ENCODE data around the gene IL1F10. TPM values are rescaled to one million over a fixed set of nuclear protein-coding genes. Genes with fewer than 3 reads are reported as not detected.
"Not testable (repeated sequence)": the region's sequence is repeated elsewhere in the genome, so short reads cannot be mapped to it uniquely, and the experiment has no call there.

Gene IL1F10
- total RNA-seq, 1 donor from 2014 or later, result not detected

DNA sequence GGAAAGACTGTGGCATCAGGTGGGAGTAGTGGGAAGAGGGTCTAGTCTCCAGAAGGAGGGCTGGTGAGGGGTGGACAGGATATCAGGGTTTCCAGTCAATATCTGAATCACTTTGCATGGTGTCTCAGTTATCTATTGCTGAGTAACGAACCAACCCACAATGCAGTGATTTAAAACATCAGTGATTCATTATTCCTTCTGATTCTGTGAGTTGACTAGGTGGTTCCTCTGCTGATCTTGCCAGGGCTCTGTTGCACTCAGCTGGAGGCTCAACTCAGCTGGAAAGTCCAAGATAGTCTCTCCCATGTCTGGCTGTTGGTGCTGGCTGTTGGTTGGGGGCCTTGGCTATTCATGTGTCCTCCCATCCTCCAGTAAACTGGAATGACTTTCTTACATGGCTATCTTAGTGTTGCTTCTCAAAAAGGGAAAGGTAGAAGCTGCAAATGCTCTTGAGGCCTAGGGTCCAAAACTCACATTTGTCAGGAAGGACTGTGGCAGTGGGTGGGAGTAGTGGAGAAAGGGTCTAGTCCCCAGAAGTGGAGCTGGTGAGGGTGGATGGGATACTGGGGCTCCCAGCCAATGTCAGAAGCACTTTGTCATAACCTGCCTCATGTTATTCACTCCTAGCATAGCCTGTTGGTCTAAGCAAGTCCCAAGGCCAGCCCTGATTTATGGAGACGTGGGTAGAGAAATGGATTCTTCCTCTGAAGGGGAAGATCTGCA, 13.9 kb downstream of the IL1F10 start:
- DNase-seq, result no peak

DNA sequence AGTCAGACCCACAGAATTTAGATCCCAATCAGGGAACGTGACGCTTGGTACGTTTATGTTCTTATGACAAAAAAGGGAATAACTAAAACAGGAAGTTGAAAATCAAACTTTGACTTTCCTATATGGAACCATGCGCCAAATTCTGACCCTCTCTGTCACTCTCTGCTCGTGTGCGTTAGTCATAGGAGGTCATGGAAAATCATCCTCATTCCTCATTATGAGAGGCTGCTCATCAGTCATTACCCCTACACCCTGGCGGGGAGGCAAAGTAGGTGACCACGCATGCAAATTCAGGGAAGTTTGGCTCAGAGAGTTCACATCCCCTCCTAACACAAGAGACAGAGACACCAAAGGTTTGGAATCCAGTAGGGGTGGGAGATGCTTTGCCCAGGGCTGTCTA, 15.5 kb downstream of the IL1F10 start:
- DNase-seq, result no peak

DNA sequence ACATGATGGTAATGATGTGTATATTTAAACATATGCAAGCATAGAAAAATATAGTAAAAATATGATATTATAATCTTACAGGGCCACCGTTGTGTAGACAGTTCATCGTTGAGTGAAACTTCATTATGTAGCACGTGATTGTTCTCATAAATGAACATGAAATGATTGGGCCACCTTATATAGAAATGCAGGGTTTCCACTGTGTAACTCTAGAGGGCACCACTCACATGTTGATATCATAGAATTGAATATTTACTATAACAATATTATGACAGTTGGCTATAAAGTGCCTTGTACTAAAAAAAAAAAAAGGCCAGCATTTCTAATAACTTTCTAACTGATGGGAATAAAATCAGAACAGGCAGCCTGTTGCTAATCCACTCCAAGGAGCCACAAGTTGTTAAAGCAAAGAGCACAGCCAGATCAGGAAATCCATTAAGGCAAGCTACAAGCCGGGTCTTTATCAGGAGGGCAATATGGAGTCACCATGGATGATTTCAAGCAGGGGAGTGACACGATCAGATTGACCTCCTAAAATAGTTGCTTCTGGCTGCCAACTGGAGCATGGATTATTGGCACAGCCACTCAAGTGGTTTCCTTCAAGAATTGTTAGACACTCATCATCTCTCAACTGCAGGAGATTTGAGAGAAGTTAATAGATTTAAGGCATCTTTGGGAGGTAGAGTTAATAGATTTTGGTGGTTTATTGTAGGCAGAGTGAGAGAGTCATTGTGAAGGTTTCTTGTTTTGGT, 16.7 kb downstream of the IL1F10 start:
- peak; percentile 30 for DNase-seq

DNA sequence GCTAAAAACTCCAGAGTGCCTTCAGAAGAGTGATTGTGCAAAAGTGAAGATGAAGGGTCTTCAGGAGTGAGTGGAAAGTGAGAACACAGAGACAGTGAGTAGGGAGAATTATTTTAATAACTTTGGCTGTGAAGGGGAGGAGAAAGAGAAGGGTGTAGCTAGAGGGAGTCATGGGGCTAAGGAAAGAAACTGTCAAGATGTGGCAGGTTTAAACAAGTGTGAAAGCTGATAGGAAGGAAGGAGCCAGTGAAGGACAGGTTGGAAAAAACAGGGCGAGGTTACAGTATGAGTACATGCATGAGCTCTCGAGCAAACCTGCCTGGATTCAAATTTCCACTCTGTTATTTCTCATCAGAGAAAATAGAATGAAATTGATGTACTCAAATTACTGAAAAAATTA, 17.8 kb downstream of the IL1F10 start:
- DNase-seq, result no peak

DNA sequence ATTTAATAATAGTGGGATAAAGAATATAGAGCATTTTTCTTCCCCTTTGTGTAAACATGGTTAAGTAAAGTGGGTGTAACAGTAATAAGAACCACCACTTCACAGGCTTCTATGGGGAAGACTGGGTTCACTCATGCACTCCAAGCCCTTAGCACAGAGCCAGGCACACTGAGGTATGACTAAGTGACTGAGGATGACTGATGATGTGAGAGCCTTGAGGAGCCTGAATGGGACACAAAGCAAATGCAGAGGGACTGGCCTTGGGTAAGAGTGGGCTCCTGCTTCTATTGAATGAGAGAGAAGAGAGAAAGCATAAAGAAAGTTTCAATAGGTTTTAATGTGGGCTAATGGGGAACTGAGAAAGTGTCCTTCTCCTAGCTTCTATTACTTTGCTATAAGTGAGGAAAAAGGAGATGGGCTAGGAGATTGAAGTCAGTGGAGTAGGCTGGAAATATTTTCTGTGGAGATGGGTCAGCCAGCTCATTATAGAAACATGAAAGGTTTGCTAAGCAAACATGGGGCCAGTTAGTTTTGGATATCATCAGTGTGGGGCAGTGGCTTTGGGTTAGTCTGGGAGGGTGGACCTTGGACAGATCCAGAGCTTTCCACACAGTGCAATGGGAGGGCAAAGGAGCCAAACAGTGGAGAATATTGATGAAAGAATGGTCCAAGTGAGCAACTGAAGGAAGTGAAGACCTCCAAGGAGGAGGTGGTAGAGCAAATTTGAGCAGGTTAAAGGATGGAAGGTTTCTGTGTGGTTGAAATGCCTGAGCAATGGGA, 20.6 kb downstream of the IL1F10 start:
- DNase-seq, result no peak

DNA sequence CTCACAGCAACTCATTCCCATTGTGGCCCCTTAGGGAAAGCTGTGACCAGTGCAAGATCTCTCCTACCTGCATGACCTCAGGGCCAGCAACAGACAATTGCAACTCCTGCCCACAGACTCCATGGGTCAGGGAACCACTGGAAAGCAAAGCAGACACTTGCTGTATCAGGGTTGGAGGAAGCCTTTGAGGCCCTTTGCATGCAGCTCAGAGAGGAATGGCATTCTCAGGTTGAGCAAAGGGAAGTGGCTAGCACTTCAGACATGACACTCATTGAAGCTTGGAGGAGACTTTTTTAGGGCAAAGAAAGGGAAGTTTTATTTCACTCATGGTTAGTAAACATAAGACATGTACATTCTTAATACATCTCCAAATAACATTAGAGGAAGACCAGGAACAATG, 22.1 kb downstream of the IL1F10 start:
- DNase-seq, result no peak

DNA sequence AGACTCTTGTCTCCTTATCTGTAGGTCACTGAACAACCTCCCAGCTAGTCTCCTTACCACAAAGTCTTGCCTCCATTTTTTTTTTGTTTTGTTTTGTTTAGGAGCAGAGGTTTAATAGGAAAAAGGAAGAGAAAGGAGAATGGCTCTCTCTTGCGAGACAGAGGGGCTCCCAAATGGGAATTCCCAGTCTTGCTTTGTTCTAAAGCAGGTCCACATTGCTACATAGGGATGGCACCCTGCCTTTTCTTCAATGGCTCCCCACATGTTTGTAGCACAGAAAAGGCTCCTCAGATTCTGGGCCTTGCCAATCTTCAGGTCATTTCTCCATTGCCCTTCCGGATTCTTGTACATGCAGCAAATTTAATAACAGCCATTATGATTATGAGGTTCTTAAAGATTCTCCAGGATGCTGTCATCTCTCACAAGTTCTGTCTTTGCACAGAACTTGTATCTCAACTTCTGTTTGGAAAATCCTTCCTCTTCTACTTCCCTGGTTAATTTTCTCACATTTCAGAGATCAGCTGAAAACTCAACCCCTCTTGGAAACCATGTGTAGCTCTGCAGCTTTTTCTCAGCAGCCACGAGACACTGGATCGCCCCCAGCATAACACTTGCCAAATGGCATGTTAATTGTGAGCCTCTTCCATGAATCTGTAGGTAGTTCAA, 23.6 kb downstream of the IL1F10 start:
- no peak for DNase-seq

DNA sequence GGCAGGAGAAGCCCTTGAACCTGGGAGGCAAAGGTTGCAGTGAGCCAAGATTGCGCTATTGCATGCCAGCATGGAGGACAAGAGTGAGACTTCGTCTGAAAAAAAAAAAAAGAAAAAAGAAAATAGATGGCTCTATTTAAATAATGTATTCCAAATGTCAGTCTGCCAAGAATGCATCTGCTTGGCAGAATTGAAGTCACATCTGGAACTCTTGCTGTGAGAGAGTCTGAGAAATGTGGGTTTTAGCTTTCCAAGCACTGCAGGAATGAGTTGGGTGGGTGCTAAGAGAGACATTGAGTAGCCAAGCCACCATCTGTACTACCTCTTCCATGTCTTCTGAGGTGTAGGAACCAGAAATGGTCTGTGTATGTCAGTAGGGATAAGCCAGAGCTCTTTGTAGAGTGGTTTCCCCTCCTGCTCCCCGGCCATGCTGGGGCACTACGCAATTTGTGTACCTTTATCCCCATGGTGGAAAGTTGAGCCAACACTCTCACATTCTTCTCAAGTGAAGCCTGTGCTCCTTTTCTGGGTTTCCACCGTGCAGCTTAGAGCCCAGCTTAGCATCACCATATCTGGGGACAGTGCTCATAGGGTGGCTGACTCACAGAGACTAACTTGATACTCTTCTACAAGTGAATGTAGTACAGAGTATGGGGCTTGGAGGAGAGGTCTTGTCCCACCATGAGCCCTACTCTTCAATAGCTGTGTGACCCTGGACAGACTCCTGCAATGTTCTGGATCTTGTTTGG, 25.3 kb downstream of the IL1F10 start:
- DNase-seq, result no peak

DNA sequence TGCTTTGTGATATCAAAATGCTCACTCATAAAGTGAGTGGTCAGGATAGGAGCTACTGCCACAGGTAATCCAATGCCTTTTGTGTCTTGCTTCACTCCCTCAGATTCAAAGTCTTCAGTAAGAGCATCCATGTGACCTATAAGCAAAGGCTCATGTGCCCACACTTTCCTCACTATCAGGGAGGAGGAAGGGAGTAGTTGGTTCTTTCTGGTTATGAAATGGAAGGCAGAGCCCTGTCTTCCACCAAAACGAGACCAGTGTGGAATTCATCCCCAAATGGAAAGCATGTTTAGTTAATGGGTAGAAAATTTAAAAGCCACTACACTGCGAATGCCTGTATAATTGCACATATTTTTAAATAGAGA, 25.8 kb downstream of the IL1F10 start:
- no peak for DNase-seq

DNA sequence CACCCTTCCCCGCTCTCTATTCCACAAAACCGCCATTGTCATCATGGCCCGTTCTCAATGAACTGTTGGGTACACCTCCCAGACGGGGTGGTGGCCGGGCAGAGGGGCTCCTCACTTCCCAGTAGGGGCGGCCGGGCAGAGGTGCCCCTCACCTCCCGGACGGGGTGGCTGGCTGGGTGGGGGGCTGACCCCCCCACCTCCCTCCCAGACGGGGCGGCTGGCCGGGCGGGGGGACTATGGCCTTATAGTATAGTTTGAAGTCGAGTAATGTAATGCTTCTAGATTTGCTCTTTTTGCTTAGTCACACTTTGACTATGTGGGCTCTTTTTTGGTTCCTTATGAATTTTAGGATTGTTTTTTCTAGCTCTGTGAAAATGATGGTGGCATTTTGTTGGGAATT, 28.5 kb downstream of the IL1F10 start:
- DNase-seq, result not testable (repeated sequence)

DNA sequence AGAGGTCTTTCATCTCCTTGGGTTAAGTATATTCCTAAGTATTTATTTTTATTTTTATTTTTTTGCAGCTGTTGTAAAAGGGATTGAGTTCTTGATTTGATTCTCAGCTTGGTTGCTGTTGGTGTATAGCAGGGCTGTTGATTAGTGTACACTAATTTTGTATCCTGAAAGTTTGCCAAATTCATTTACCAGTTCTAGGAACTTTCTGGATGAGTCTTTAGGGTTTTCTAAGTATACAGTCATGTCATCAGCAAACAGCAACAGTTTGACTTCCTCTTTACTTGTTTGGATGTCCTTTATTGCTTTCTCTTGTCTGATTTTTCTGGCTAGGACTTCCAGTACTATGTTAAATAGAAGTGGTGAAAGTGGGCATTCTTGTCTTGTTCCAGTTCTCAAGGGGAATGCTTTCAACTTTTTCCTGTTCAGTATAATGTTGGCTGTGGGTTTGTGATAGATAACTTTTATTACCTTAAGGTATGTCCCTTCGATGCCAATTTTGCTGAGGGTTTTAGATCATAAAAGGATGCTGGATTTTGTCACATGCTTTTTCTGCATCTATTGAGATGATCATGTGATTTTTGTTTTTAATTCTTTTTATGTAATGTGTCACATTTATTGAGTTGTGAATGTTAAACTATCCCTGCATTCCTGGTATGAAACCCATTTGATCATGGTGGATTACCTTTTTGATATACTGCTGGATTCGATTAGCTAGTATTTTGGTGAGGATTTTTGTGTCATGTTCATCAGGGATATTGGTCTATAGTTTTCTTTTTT, 29.3 kb downstream of the IL1F10 start:
- DNase-seq, result not testable (repeated sequence)

DNA sequence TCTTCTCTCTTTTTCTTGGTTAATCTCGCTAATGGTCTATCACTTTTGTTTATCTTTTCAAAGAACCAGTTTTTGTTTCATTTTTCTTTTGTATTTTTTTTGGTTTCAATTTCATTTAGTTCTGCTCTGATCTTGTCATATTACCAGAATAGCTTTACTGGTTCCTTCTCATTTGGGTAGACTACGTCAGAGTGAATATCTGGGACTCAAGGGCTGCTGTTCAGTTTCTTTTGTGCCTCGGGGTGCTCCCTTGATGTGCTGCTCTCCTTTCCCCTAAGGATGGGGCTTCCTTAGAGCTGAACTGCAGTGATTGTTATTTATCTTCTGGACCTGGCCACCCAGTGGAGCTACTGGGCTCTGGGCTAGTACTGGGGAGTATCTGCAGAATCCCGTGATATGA, 30.3 kb downstream of the IL1F10 start:
- no peak for DNase-seq

DNA sequence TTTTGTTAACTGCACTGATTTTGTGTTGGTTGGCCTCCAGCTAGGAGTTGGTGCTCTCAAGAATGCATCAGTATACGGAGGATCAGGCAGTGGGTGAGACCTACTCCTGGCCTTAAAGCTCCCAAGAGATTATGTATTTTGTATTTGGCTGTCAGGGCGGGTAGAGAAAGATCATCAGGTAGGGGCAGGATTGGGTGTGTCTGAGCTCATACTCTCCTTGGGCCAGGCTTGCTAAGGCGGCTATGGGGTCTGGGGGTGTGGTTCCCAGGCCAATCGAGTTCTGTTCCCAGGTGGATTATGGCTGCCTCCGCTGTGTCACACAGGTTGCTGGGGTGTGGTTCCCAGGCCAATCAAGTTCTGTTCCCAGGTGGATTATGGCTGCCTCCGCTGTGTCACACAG, 30.8 kb downstream of the IL1F10 start:
- DNase-seq, result no peak

DNA sequence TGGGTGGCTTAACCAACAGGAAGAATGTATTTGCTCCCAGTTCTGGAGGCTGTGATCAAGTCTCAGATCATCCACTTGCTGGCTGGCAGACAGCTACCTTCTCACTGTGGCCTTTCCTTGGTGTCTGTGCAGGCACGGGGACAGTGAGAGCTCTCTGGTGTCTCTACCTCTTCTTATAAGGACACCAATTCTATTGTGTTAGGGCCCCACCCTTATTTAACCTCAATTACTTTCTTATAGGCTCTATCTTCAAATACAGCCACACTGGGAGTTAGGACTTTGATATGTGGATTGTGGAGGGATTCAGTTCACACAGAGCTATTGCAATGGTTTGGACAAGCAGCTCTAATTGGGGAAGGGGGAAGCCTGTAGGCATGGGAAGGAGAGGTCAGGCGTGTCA, 34.4 kb downstream of the IL1F10 start:
- DNase-seq, result no peak

DNA sequence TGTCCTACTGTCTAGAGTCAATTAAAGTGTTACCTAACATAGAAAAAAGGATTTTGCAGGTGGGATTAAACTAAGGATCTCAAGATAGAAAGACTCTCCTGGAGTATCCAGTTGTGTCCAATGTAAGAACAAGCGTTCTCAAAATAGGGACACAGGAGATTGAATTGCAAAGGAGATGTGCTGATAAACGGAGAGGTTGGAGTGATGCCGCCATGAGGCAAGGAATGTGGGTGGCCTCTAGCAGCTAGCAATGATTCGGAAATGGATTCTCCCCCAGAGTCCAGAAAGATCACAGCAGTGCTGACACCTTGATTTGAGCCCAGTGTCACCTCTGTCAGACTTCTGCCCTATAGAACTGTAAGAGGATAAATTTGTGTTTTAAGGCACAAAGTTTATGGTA, 35.5 kb downstream of the IL1F10 start:
- DNase-seq, result no peak

DNA sequence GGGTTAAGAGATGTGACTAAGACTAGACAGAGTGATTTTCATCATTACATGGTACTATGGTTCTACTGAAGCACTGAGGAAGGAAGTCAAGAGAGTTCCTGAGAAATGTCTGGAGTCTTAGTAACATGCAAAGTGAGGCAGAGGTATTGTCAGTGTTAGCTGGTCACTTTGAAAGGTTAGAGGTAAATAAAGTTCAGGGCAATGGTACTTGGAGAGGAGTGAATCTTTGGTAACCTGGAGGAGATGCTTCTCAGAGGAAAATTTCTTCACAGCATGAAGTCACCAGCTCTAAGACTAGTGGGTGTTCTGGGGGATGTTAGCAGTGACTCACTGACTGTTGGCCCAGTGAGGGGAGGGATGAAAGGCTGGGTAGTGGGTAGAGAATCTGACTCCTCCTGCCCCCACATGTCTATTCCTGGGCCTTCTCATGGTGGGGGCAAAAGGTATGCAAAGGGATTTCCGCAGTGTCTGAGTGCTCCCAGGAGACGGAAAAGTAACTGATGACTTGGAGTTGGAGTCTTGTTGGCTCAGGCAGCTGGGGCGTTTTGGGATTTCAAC, 36.4 kb downstream of the IL1F10 start:
- DNase-seq, result no peak

DNA sequence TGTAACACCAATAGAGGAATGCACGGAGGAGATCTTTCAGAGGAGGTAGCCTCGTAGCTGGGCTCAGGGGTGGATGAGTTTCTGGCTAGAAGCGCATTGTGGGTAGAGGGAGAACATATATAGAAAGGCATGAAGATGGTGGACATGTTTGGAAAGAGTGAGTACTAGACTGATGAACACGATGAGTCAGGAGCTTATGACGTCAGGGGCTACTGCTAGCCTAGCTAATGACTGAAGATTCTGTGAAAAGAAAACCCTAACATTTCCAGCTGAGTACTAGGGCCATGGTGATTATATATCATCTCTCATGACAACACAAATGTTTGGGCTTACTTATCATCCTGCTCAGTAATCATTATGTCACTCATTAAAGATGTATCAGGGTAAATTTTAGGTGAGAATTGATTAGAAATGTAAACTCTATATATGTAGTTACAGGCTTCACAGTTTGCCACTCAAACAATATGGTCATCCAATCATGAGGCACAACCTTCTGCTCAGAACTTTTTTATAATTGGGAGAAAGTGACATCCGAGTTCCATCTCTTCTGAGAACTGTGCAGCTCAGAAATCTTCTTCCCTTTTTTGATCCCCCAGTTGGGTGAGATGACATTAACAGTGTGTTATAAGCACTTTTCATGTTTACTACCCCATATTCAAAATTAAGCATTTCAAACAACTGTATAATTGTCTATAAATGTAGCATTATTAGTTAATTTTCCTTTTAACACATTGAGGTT, 37.4 kb downstream of the IL1F10 start:
- no peak for DNase-seq

DNA sequence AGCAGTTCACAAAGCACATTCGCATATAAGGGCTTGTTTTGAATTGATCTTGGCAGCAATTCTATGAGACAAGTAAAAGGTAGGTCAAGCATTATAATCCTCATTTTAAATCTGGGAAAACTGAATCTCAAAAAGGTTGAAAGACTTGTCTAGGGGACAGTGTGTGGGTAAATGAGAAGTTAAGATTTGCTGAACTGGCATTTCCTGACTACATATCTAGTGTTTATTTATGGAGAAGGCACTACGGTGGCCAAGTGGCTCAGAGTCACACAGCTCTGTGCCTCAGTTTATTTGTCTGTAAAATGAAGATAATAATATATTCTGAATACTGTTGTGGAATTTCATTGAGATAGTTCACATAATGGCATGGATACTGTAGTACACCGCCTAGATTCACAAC, 43.4 kb downstream of the IL1F10 start:
- no peak for DNase-seq

DNA sequence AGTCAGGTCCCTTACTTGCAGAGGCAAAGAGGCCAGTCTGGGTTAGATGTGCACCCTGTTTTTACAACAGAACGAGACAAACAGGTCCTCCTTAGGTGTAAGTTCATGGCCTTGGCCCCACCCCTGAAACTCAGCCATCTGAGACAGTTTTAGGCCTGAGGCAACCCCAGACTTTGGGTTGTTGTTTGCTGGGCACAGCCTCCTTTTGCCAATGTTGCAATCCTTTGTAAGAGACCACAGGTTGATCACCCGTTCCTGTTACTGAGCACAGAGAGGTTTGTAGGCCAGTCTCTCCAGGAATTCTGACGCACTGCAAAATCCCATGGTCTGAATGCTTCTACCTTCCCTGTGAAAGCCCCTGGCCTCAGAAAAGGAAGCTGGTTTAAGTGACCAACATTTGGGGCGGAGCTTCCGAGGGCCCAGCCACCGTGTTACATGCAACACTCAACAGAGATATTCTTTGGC, 44.1 kb downstream of the IL1F10 start:
- DNase-seq, result no peak

DNA sequence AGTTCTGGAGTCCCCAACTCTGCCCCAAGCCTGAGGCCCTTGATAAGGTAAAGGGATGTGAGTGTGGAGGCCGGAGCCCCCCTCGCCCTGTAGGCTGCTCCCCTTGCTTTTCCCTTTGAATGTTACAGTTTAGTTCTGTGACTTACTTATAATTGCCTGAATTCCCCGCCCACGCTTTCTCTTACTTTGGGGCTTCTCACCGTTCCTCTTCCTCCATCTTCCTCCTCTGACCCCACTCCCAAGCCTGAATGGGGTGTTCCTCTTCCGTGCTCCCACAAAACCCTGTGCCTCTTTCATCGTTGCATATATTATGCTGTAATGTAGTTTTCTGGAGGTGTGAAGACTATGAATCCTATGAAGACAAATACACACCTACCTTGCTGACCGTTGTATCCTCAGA, 44.7 kb downstream of the IL1F10 start:
- DNase-seq, result no peak
